ENCODE data around the gene SGO1.

- TF ChIP-seq, protein P1, sequence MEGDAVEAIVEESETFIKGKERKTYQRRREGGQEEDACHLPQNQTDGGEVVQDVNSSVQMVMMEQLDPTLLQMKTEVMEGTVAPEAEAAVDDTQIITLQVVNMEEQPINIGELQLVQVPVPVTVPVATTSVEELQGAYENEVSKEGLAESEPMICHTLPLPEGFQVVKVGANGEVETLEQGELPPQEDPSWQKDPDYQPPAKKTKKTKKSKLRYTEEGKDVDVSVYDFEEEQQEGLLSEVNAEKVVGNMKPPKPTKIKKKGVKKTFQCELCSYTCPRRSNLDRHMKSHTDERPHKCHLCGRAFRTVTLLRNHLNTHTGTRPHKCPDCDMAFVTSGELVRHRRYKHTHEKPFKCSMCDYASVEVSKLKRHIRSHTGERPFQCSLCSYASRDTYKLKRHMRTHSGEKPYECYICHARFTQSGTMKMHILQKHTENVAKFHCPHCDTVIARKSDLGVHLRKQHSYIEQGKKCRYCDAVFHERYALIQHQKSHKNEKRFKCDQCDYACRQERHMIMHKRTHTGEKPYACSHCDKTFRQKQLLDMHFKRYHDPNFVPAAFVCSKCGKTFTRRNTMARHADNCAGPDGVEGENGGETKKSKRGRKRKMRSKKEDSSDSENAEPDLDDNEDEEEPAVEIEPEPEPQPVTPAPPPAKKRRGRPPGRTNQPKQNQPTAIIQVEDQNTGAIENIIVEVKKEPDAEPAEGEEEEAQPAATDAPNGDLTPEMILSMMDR (IDR thresholded peaks at IDR 0.05; ENCODE audit: insufficient read depth, low read length, poor library complexity, severe bottlenecking) = no peak
- no peak for TF ChIP-seq EZH2phosphoT487 (conservative IDR thresholded peaks at IDR 0.05; ENCODE audit: low read length)
Measured at GRCh38 chr3:20185331-20185678, 701 bp downstream of the SGO1 start.
